Measurements from ENCODE around the gene CNIH2.

CNIH2 gene

GRCh38 chr11:66328302-66329144, 50.5 kb downstream of the CNIH2 start:
- CTCF ChIA-PET = interaction anchor here (0.6 to 8.7 kb wide), 9 partner anchors 10 to 40 kb away, joined by 3 to 126 read pairs (median 5); partner anchors contain the start of genes BRMS1 and YIF1A
- POLR2A ChIA-PET = no interaction called here
- TF ChIP-seq CTCF (IDR thresholded peaks at IDR 0.05; ENCODE audit: control extremely low read depth, extremely low read depth, low read depth, missing control alignments) = peak; percentile 95
- peak; percentile 88 for DNase-seq (ENCODE audit: extremely low spot score)

- no peak for DNase-seq (ENCODE audit: extremely low spot score)
- TF ChIP-seq CTCF (IDR thresholded peaks at IDR 0.05; ENCODE audit: control extremely low read depth, extremely low read depth, low read depth, missing control alignments) = no peak
- ChIA-PET POLR2A (no interaction called here), CTCF (interaction anchor here (0.6 to 8.7 kb wide), 9 partner anchors 10 to 41 kb away, joined by 3 to 126 read pairs (median 5); partner anchors contain the start of genes BRMS1 and YIF1A)
Measured at GRCh38 chr11:66329165-66329673, 51.2 kb downstream of the CNIH2 start.

- ChIA-PET CTCF (interaction anchor here (1.5 to 8.7 kb wide), 4 partner anchors 14 to 58 kb away, joined by 3 to 126 read pairs (median 4); partner anchors contain the start of gene BRMS1), POLR2A (no interaction called here)
- no peak for TF ChIP-seq CTCF (IDR thresholded peaks at IDR 0.05; ENCODE audit: control extremely low read depth, extremely low read depth, low read depth, missing control alignments)
- DNase-seq (ENCODE audit: extremely low spot score) = no peak
Measured at GRCh38 chr11:66330931-66331330, 53.0 kb downstream of the CNIH2 start.

GRCh38 chr11:66331542-66332370, 53.8 kb downstream of the CNIH2 start:
- ChIA-PET CTCF (interaction anchor here (1.5 to 8.7 kb wide), 4 partner anchors 14 to 57 kb away, joined by 3 to 126 read pairs (median 4); partner anchors contain the start of gene BRMS1), POLR2A (no interaction called here)
- DNase-seq (ENCODE audit: extremely low spot score) = no peak
- TF ChIP-seq CTCF (IDR thresholded peaks at IDR 0.05; ENCODE audit: control extremely low read depth, extremely low read depth, low read depth, missing control alignments) = no peak

- ChIA-PET POLR2A (no interaction called here), CTCF (interaction anchor here (1.0 to 8.7 kb wide), 5 partner anchors 13 to 56 kb away, joined by 3 to 126 read pairs (median 4); partner anchors contain the start of gene BRMS1)
- no peak for TF ChIP-seq CTCF (IDR thresholded peaks at IDR 0.05; ENCODE audit: control extremely low read depth, extremely low read depth, low read depth, missing control alignments)
- no peak for DNase-seq (ENCODE audit: extremely low spot score)
Measured at GRCh38 chr11:66332371-66333219, 54.6 kb downstream of the CNIH2 start.

Data from GM10248 (cell line).